ENCODE measurements around the gene HDAC5.
A peak's percentile ranks its signal among the peaks of the same experiment; 100 is the strongest.
"Not testable (repeated sequence)": the region's sequence is repeated elsewhere in the genome, so short reads cannot be mapped to it uniquely, and the experiment has no call there.

HDAC5 gene

GRCh38 chr17:44110823-44111633, 12.4 kb downstream of the HDAC5 start:
- ATAC-seq (replicated peaks): peak; percentile 81 to 84
- peaks cover 5 to 13% of the 10 kb centered on the region in 2 donors for H3K36me3 Mint-ChIP-seq
- H3K4me1 Mint-ChIP-seq: peaks cover 45 to 65% of the 10 kb centered on the region in 2 donors

DNA sequence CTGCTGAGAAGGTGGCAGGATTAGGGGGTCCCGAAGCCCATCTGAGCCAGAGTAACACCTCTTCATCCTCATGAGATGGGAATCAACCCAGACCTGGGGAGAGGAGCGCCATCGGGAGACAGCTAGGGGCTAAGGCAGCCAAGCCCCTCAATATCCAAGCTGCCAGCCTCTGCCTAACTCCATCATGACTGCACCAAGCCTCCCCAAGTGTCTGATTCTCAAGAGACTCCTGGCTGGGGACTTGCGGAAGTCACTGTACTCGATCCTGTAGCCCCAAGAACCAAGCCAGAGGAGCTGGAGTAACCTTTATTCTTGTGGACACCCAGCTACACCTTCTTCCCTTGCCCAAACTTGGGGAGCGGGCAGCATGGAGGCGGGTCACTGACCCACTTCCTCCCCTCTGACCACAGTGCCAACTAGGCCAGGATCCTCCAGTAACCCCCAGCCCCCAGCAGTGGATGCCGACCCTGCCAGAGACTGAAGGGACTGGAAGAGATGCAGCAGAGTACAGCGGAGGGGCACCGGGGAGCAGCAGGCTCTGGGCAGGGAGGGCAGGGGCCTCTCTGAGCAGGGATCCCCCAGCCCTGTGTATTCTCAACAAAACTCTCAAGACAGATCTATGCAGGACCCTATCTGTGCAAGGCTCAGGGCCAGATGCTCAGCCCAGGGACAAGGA, 13.3 kb downstream of the HDAC5 start:
- peak overlapping the region; percentile 83 to 89 for H3K4me3 Mint-ChIP-seq
- H3K27ac Mint-ChIP-seq: peak overlapping the region; percentile 47
- no peaks in the 10 kb centered on the region for H3K9me3 Mint-ChIP-seq
- peaks cover 40 to 59% of the 10 kb centered on the region in 2 donors for H3K4me1 Mint-ChIP-seq
- no peaks in the 10 kb centered on the region for H3K27me3 Mint-ChIP-seq
- ATAC-seq (replicated peaks) (no peak), DNase-seq (no peak)
- peaks cover 5 to 13% of the 10 kb centered on the region in 2 donors for H3K36me3 Mint-ChIP-seq

More at GRCh38 chr17:44110823-44111633, 12.4 kb downstream of the HDAC5 start:
- Mint-ChIP-seq H3K27ac (no peak overlapping the region), H3K9me3 (no peaks in the 10 kb centered on the region), H3K27me3 (no peaks in the 10 kb centered on the region), H3K4me3 (peak overlapping the region; percentile 83 to 89)
- DNase-seq: peak; percentile 59

DNA sequence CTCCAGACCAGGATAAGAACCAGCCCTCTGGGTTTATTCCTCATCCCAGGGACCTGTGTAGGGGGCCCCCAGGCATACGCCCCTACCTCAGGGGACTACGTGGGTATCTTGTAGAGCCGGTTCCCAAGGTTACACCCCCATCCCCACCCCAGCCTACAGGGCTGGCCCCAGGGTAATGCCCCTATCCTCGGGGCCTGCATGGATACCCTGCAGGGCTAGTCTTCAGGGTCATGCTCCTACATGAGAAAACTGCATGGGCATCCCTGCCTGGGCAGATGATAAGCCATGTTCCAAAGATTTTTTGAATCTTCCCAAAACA, 14.2 kb downstream of the HDAC5 start:
- ATAC-seq (replicated peaks): no peak
- Mint-ChIP-seq H3K4me1 (peaks cover 43 to 55% of the 10 kb centered on the region in 2 donors), H3K4me3 (no peak overlapping the region), H3K36me3 (peaks cover 5 to 18% of the 10 kb centered on the region in 2 donors), H3K9me3 (no peaks in the 10 kb centered on the region), H3K27me3 (no peaks in the 10 kb centered on the region), H3K27ac (peak overlapping the region; percentile 9)
- no peak for DNase-seq

GRCh38 chr17:44108440-44109311, 14.8 kb downstream of the HDAC5 start:
- no peaks in the 10 kb centered on the region for H3K27me3 Mint-ChIP-seq
- H3K9me3 Mint-ChIP-seq: no peaks in the 10 kb centered on the region
- H3K36me3 Mint-ChIP-seq: peaks cover 5 to 14% of the 10 kb centered on the region in 2 donors
- DNase-seq (no peak), ATAC-seq (replicated peaks) (no peak)
- no peak overlapping the region for H3K27ac Mint-ChIP-seq
- H3K4me1 Mint-ChIP-seq: peaks cover 40 to 49% of the 10 kb centered on the region in 2 donors
- H3K4me3 Mint-ChIP-seq: no peak overlapping the region

- no peaks in the 10 kb centered on the region for H3K9me3 Mint-ChIP-seq
- H3K36me3 Mint-ChIP-seq: peaks cover 6 to 17% of the 10 kb centered on the region in 2 donors
- H3K4me1 Mint-ChIP-seq: peaks cover 30 to 31% of the 10 kb centered on the region in 2 donors
- no peak overlapping the region for H3K27ac Mint-ChIP-seq
- no peak for ATAC-seq (replicated peaks)
- H3K27me3 Mint-ChIP-seq: no peaks in the 10 kb centered on the region
- H3K4me3 Mint-ChIP-seq: no peak overlapping the region
- DNase-seq: no peak
Measured at GRCh38 chr17:44106801-44107200, 16.6 kb downstream of the HDAC5 start.

DNA sequence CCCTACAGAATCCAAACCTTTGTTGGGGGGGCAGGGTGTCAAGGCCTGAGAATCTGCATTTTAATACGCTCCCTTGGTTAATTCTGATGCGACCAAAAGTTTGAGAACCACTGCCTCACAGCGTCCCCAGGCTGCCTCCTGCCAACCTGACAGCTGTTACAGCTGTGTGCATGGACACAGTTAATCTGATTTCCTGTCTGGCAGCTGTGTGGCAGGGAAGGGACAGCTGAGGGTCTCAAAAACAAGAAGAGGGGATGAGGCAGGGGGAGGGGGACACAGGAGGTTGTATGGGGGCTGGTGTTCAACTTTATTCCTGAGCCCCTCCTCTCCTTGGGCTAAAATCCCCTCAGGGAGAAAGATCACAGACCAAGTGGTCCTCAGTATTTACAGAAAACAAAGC, 17.5 kb downstream of the HDAC5 start:
- peaks cover 25 to 27% of the 10 kb centered on the region in 2 donors for H3K4me1 Mint-ChIP-seq
- peak overlapping the region; percentile 63 for H3K27ac Mint-ChIP-seq
- H3K4me3 Mint-ChIP-seq: no peak overlapping the region

GRCh38 chr17:44105483-44105882, 18.0 kb downstream of the HDAC5 start:
- ATAC-seq (replicated peaks) (no peak), DNase-seq (no peak)
- no peak overlapping the region for H3K4me3 Mint-ChIP-seq
- H3K27ac Mint-ChIP-seq: no peak overlapping the region
- peaks cover 6 to 17% of the 10 kb centered on the region in 2 donors for H3K36me3 Mint-ChIP-seq
- H3K9me3 Mint-ChIP-seq: no peaks in the 10 kb centered on the region
- no peaks in the 10 kb centered on the region for H3K27me3 Mint-ChIP-seq
- peaks cover 23 to 24% of the 10 kb centered on the region in 2 donors for H3K4me1 Mint-ChIP-seq

More for the DNA sequence above, 17.5 kb downstream of the HDAC5 start:
- no peak for DNase-seq
- Mint-ChIP-seq H3K9me3 (no peaks in the 10 kb centered on the region), H3K27me3 (no peaks in the 10 kb centered on the region), H3K36me3 (peaks cover 6 to 17% of the 10 kb centered on the region in 2 donors)
- ATAC-seq (replicated peaks): no peak

- no peak for ATAC-seq (replicated peaks)
- no peak overlapping the region for H3K4me3 Mint-ChIP-seq
- H3K27ac Mint-ChIP-seq: peak overlapping the region; percentile 61
- peaks cover 4 to 16% of the 10 kb centered on the region in 2 donors for H3K36me3 Mint-ChIP-seq
- H3K27me3 Mint-ChIP-seq: no peaks in the 10 kb centered on the region
- H3K9me3 Mint-ChIP-seq: no peaks in the 10 kb centered on the region
- peaks cover 16 to 22% of the 10 kb centered on the region in 2 donors for H3K4me1 Mint-ChIP-seq
- no peak for DNase-seq
Measured at GRCh38 chr17:44102849-44103622, 20.4 kb downstream of the HDAC5 start.

DNA sequence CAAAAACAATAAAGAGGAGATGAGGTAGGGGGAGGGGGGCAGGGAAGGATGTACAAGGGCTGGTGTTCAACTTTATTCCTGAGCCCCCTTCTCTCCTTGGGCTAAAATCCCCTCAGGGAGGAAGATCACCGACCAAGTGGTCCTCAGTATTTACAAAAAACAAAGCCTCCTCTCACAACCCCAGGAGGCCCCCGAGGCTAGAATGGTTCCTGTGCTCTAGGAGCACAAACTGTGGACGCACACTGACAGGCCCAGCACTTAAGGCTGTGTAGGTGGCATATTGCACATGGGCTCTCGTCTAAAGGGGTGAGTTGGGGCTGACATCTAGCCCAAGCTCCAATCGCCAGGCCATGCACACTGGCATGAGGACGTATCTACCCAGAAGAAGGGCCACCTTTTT, 21.6 kb downstream of the HDAC5 start:
- Mint-ChIP-seq H3K4me1 (peaks cover 20 to 23% of the 10 kb centered on the region in 2 donors), H3K36me3 (peaks cover 1 to 14% of the 10 kb centered on the region in 2 donors)
- H3K9me3 Mint-ChIP-seq; H3K27me3 Mint-ChIP-seq; H3K4me3 Mint-ChIP-seq; DNase-seq; H3K27ac Mint-ChIP-seq; ATAC-seq (replicated peaks): not testable (repeated sequence)

DNA sequence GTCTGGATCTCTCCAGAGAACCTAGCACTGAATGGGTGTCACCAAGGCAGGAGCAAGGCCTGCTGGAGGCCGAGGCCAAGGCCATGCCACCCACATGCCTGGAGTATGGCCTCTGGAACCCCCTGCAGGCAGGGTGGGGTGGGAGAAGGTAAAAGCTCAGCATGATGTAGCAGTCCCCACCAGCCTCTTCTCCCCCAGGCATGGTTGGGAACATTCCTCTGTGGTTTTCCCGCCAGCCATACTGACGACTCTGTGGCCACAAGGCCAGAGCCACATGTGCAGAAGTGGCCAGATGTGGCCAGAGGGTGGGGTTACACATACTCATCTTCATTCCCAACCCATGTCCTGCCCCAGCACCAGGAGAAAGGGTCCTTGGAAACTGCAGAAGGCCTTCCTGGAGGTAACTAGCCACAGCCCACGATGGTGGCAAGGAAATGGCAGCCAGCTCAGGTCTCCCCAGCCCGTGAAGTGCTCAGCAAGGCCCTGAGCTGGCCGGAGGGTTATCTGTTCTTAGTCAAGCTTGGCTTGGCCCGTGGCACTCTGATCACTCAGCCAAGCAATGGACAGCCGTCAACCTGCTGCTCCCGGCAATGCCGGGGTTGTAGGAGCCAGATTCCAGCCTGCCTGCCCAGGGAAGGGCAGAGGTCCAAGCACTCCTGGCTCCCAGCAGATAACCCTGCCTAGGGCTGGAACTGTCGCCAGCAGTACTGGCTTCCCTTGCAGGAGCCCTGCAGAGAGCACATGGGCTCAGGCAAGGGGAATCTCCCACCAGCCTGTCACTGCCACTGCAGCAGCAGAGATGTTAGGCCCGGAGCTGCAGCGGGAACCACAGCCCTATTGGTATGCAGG, 26.1 kb downstream of the HDAC5 start:
- no peaks in the 10 kb centered on the region for H3K27me3 Mint-ChIP-seq
- no peak overlapping the region for H3K4me3 Mint-ChIP-seq
- peak overlapping the region; percentile 20 for H3K27ac Mint-ChIP-seq
- no peak for DNase-seq
- peaks cover 18 to 38% of the 10 kb centered on the region in 2 donors for H3K4me1 Mint-ChIP-seq
- peaks cover 5 to 6% of the 10 kb centered on the region in 2 donors for H3K36me3 Mint-ChIP-seq
- no peak for ATAC-seq (replicated peaks)
- H3K9me3 Mint-ChIP-seq: no peaks in the 10 kb centered on the region

GRCh38 chr17:44095647-44096496, 27.6 kb downstream of the HDAC5 start:
- Mint-ChIP-seq H3K9me3 (no peaks in the 10 kb centered on the region), H3K27me3 (no peaks in the 10 kb centered on the region), H3K27ac (peak overlapping the region; percentile 88), H3K4me1 (peaks cover 16 to 31% of the 10 kb centered on the region in 2 donors), H3K36me3 (peaks cover 13 to 17% of the 10 kb centered on the region in 2 donors), H3K4me3 (peak overlapping the region; percentile 44 to 64)
- DNase-seq (no peak), ATAC-seq (replicated peaks) (peak; percentile 71 to 83)

GRCh38 chr17:44095388-44095646, 28.1 kb downstream of the HDAC5 start:
- Mint-ChIP-seq H3K36me3 (peaks cover 13 to 17% of the 10 kb centered on the region in 2 donors), H3K27me3 (no peaks in the 10 kb centered on the region), H3K4me1 (peaks cover 16 to 31% of the 10 kb centered on the region in 2 donors), H3K4me3 (no peak overlapping the region), H3K9me3 (no peaks in the 10 kb centered on the region), H3K27ac (no peak overlapping the region)
- ATAC-seq (replicated peaks): peak in 1 of 2 donors; percentile 2
- no peak for DNase-seq

Measured in stimulated activated naive B cell treated with anti-CD40 and anti-IgM and Interleukin-4, amounts not matched to agents 10 μg/mL and 1 μg/mL and 100 μg/mL, for 72 hours (primary cell).